HG03139 (cell line): ENCODE results near the gene TRABD.
"Not testable (repeated sequence)": the region's sequence is repeated elsewhere in the genome, so short reads cannot be mapped to it uniquely, and the experiment has no call there.

Source experiments
- ATAC-seq: cut with Tn5 transposase; IDR thresholded peaks from one replicate; pipeline ENCODE4 v1.9.1; 2021; ENCODE audit not compliant: unreplicated experiment

Gene TRABD

DNA sequence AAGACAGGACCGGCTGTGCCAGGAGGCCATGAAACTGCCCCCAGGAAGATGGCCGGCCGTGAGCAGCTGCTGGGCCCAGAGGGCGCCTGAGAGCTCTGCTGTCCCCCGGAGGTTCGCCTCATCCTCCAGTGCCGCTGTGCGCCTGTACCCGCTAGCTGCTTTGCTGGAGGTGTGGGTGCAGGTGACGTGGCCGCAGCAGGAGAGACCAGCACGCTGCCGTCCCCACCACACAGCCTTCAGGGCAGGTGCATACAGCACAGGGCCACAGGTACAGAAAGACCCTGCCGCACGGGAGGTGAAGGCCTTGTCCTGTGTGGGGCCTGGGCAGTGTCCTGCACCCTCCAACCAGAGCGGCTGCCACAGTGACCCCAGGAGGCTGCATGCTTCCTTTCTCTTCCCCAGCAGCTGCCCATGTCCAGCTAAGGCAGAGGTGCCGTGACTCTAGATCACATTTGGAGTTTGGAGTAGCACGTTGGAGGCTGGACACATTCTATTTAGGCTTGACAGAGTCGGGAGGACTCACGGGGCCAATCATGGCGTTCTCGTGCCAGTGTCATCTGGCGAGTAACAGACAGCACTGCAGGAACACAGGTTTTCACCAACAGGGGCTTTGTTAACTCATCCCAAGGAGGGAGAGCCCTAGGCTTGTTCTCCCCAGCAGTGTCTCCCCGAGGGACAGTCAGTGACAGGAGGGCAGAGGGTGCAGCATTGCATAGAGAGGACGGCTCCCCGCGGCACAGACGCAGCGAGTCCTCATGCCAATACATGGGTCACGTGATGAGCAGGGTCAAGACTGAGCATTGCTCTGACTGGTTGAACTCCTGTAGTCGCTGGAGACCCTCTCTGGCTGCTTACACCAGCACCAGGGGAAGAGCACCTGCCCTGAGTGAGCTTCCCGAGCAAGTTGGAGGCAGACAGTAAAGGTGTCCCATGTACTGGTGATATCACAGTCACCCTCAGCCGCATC, 33.9 kb upstream of the TRABD start:
- ATAC-seq, result no peak

DNA sequence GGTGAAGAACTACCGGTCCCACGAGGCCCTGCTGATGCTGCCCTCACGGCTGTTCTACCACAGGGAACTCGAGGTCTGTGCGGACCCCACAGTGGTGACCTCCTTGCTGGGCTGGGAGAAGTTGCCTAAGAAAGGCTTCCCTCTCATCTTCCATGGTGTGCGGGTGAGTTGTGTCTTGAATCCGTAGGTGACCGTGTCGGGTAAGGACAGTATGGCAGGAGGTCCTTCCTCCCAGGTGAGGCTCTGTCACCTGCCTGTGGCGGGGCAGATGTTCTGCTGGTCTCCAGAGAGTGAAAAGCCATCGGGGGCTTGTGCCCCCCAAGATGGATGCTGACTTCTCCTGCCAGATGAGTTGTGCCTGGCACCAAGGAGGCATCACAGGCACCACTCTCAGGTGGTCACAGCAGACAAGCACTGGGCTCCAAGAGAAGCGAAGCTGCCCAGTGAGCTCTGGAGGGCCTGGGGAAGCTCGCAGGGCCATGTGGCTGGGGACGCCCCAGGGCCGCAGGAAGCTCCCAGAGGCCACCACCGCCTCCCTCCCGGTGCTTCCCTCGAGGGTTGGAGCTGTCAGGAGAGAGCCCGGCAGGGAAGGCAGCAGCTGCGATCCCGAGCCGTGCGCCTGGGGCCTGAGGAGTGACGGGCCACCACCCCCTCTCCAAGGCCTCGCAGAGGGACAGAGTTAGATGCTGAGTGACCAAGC, 32.5 kb upstream of the TRABD start:
- no peak for ATAC-seq

DNA sequence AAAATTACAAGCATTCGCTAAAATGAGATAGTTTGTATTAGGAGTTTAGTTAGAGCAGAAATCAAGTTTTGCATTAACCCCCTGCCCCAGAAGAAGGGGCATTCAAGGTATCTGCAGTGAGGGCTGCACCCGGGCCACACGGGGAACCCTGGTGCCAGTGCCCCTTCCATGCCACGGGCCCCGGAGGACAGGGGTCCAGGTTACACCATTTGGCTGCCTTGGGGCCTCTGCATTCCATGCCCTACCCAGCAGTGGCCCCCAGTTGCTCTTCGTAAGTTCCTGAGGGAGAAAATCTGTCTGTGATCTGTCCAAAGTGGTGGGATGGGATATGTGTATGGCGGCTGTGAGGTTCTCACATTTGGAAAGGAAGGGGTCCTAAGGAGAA, 32.0 kb upstream of the TRABD start:
- ATAC-seq, result no peak

DNA sequence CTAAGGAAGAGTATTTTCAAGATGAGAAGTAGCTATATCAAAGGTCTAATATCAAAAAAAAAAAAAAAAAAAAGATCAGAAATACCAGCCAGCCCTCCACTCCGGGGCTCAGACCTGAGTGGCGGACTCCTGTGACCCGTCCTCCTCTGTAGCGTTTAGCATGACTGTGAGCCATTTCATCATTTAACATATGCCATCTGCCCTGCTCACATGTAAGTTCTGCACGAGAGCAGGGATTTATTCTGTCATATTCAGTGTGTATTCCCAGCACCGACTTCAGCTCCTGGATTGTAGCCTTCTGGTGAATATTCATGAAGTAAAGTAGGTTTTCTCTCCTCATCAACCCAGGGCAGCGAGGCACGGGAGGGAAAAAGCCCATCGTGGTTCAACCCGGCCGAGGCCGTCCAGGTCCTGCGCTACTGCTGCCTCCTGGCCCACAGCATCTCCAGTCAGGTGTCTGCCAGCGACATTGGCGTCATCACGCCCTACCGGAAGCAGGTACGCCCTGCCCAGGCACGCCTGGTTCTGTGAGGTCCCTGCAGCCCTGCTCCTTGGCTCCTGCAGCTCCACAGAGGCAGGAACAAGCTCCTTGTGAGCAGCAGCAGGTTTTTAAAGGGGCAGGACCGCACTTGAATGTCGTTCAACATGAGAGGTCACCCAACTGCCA, 27.9 kb upstream of the TRABD start:
- no peak for ATAC-seq

DNA sequence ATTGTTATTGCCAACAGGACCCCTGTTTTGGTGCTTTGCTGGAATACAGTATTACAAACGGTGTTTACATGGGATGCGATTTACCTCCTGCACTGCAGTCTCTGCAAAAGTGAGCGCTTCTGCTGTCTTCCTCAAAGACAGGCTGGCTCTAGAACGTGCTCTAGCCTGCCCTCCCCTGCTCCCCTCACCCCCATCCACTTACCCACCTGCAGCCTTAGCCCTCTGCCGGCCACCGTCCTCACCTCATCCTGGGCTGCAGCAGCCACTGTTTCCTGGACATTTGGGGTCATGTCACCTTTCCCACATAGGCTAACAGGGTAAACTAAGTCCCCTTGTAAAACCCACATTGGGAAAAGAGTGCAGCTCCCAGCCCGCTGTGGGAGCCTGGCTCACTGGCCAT, 24.8 kb upstream of the TRABD start:
- no peak for ATAC-seq

DNA sequence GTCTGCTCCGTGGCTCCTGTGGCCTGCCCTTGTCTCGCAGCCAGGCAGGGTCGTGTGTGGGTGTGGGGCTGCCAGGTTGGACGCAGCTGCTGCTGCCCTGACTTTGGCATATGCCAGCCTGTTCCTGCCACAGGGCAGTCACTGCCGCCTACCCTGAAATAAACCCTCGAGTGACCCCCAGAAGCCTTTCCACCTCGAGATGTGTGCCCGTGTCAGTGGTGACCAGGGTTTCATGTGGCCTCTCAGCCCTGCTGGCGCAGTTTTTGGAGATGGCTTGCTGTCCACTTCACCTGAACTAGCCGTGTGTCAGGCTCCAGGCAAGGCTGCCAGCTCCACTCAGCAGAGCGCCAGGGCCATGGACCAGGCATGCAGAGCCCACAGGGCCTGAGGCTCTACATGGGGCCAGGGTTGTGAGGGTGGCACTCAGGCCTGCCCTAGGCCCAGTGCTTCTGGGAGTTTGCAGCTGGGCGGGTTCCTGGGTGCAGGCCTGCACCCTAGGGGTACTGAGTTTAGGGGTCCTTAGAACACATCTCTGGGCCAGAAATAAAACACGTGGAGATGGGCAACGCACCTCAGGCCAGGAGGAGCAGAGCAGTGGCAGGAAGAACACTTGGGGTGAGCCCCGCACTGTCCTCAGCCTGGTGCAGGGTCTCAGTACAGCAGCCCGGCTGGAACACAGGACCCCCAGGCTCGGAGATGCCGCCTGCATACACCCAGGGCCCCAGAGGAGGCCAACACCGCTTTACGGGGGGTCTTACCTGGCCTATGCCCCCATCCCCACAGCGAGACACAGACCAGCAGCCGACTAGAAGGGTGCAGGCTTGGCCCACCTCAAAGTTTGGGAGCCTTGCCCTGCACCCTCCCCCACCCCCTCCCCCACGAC, 24.0 kb upstream of the TRABD start:
- ATAC-seq, result no peak

DNA sequence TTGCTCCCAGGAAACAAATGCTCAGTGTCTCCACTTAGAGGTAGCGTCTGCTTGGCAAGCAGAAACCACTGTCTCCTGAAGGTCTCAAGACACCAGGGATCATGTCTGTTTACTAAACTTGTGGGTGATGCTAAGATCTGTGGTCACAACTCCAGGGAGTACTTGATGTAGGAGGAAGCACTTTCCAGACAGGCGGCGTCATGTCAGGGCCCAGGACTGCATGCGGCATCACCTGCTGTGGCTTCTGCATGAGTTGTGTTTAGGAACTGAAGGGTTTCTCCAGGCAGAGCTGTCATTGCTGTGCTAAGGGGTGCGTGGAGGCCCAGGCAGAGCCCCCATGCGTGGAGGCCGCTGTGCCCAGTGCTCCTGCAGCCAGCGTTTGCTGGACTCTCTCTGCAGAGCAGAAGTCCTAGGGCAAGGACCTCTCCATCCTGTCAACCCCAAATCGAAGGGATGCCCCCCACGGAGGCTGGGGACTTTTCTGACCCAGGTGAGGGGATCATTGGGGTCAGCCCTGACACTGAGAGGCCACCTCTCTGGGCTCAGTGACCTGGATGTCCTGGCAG, 23.2 kb upstream of the TRABD start:
- ATAC-seq, result no peak

DNA sequence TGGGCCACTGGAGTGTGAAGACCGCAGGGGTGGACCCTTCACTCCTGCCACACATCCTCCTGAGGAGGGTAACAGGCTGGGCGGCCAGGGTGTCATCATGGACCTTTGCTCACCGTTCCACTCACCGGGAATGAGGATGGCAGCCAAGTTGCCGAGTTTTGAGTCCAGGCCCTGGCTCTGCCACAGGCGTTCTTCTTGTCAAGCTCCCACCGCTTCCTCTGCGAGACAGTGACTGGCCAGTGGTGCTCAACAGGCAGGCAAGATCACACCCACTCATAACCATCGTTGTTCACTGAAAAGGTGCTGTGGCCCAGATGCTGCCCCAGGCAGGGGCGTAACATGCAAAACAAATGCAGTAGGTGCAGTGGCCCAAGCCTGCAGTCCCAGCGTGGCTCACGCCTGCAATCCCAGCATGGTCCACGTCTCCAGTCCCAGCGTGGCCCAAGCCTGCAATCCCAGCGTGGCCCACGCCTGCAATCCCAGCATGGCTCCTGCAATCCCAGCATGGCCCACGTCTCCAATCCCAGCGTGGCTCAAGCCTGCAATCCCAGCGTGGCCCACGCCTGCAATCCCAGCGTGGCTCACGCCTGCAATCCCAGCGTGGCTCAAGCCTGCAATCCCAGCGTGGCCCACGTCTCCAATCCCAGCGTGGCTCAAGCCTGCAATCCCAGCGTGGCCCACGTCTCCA, 20.1 kb upstream of the TRABD start:
- no peak for ATAC-seq

DNA sequence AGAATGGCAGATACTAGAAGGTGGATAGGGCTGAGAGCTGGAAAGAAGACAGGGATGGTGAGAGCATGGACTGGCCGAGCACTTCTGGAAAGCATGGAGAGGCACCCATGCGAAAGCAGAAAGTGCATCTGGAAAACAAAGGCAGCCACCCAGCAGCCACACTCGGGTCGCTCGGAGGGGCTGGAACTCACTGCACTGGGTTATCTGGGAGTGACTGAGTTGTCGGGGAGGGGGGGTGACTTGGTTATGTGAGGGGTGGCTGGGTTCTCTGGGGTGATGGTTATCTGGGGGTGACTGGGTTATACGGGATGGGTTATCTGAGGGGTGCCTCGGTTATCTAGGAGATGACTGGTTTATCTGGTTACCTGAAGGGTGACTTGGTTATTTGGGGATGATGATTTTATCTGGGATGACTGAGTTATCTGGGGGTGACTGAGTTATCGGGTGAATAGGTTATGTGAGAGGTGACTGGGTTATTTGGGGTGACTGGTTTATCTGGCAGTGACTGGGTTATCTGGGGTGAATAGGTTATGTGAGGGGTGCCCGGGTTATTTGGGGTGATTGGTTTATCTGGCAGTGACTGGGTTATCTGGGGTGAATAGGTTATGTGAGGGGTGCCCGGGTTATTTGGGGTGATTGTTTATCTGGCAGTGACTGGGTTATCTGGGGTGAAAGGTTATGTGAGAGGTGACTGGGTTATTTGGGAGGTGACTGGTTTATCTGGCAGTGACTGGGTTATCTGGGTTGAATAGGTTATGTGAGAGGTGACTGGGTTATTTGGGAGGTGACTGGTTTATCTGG, 17.8 kb upstream of the TRABD start:
- no peak for ATAC-seq

DNA sequence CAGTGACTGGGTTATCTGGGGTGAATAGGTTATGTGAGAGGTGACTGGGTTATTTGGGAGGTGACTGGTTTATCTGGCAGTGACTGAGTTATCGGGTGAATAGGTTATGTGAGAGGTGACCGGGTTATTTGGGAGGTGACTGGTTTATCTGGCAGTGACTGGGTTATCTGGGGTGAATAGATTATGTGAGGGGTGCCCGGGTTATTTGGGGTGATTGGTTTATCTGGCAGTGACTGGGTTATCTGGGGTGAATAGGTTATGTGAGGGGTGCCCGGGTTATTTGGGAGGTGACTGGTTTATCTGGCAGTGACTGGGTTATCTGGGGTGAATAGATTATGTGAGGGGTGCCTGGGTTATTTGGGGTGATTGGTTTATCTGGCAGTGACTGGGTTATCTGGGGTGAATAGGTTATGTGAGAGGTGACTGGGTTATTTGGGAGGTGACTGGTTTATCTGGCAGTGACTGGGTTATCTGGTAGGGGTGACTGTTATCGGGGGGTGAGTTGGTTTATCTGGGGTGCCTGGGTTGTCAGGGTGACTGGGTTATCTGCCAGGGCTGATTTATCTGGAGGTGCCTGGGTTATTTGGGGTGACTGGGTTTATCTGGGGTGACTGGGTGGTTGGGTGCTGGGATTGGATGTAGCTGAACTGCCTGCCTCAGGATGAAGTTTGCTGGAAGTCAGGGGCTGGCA, 17.1 kb upstream of the TRABD start:
- ATAC-seq, result not testable (repeated sequence)

DNA sequence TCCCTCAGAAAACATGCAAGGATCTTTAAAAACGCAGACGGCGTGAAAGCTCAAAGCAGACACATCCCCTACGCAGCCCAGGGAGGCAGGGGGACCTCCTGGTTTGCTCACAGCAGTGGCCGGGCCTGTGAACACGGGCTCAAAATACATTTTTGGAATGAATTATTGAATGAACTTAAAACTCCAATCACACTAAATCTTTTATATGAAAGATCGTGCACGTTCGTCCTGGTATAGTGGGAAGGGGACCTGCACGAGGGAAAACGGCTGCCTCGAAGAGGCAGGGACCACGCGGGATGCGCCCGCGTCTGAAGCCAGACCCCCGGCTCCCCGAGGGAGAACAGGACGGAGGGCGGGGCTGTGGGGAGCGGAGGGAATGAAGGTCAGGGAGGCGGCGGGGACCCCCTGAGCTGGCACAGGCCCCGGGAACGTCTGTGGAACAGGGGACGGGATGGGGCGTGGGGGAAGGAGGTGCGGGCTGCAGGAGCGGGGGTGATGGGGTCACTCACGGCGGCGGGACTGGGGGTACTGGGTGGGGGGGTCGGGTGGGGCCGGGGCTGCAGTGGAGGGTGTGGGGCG, 16.4 kb upstream of the TRABD start:
- ATAC-seq, result no peak

DNA sequence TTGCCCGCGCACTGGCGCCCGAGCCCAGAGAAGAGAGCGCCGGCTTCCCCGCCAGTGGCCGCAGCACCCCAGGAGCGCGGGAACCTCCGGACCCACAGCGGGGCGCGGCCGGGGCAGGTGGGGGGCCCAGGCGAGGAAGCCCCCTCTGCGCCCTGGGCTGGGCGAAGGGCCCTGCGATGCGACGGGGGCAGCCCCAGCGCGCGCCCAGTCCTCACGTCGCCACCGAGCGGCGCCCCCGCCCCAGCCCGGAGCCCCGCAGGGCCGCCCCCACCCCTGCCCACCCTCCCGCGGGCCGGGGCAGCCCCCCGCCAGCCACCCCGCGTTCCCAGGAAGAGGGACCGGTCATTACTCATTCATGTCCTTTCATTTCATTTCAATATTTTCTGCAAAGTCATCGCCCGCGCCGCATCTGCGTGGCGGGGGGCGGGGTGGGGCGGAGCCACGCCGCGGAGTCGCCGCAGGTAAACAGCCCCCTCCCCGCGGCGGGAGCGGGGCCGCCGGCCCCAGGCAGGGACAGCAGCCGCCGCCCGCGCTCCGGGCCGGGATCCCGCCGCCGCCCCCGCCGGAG, 15.9 kb upstream of the TRABD start:
- ATAC-seq, result no peak

DNA sequence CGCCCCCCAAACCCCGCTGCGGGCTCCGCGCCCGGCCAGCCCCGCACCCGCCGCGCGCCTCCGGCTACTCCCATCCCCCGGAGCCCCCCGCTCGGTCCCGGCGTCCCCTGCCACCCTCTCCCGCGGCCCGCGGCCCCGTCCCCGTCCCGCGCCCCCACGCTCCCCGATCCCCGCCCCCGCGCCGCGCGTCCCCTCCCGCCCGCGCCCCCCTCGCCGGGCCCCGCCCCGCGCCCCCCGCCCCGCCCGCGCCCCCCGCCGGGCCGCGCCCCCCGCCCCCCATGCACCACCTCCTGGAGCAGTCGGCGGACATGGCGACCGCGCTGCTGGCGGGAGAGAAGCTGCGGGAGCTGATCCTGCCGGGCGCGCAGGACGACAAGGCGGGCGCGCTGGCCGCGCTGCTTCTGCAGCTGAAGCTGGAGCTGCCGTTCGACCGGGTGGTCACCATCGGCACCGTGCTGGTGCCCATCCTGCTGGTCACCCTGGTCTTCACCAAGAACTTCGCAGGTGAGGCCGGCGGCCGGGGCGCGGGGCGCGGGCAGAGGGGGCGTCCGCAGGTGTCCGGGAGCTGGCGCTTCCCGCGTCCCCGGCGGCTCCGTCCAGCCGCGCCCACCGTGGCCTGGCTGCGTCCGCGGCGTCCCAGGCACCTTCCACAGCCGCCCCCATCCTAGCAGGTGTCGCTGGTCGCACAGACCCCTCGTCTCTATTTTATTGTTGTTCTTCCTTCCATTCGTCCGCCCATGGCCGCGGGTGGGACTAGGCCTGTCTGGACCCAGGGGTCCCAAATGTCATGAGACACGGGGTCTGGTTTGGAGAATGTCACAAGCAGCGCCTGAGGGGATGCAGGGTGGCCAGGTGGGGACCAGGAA, 15.0 kb upstream of the TRABD start, which contains the start of gene PANX2:
Gene PANX2, plus strand, starts transcription at position 279 of the 866 bp plus-strand sequence. Its CDS starts 0 bp downstream, at position 279.
- no peak for ATAC-seq

DNA sequence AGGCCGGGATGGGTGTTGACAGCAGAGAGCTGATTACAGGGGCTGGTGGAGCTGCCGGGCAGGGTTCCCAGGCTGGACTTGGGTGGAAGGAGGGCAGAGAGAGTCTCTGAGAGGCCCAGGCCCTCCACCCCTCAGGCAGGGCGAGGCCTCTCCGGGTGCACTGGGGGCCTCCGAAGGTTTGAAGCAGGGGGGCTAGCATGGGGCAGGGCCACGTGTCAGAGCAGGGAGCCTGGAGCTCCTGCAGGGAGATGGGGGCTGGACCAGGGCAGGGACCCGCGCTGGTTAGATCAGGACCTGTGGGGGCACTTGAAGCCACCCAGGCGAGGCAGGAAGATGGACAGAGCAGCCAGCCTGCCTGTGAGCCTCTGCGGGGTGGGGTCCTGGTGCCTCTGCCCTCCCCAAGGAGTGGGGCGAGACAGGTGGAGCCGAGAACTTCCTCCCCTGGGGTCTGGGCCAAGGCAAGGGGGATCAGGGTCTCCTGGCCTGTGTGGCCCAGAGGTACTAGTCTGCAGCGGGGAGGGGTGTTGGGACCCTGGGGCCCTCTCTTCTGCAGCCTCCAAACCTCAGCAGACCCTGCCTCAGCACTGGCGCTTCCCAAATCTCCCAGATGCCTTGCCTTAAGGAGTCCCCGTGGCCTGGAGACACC, 14.3 kb upstream of the TRABD start:
- no peak for ATAC-seq

DNA sequence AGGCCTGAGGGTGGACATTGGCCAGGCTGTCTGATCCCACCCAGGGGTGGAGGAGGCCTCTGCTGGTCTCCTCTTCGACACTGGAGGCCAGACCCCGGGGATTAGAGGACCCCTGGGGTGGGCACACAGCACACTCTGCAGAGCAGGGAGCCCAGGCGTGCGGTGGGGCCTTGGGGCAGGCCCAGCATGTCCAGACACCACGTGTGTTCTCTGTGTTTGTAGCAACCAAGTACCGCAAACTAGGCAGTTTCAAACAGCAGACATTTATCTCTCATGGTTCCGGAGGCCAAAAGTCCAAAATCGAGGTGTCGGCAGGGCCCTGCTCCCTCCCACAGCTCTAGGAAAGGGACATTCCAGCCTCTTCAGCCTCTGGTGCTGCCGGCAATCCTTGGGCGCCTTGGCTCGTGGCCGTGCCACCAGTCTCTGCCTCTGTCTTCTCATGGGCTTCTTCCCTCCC, 13.7 kb upstream of the TRABD start:
- ATAC-seq, result no peak
